Measurements from ENCODE around the gene PPP1R27. TPM values are rescaled to one million over a fixed set of nuclear protein-coding genes. Genes with fewer than 3 reads are reported as not detected.
A peak's percentile ranks its signal among the peaks of the same experiment; 100 is the strongest.

Gene PPP1R27
- total RNA-seq, 1 donor from 2014 or later = 11.9 TPM

GRCh38 chr17:81821147-81821546 lies 13.7 kb downstream of the PPP1R27 start:
- DNase-seq = no peak

DNA sequence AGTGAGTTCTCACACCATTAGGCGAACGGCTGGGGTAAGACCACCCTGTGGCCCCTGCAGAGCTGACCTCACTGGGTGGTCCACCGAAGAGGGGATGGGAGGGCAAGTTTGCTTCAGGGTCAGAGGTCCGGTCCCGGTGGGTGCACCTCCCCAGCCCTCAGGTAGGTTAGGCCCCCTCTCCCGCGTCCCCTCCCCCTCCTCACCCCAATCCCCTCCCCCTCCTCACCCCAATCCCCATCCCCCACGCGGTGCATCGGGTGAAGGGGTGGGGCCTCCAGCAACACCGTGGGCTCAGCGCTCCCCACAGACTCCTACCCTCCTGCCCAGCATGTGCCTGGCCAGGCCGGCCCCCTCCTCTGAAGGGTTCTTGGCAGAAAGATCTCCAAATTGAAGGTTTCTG lies 15.1 kb downstream of the PPP1R27 start:
- DNase-seq = no peak

DNA sequence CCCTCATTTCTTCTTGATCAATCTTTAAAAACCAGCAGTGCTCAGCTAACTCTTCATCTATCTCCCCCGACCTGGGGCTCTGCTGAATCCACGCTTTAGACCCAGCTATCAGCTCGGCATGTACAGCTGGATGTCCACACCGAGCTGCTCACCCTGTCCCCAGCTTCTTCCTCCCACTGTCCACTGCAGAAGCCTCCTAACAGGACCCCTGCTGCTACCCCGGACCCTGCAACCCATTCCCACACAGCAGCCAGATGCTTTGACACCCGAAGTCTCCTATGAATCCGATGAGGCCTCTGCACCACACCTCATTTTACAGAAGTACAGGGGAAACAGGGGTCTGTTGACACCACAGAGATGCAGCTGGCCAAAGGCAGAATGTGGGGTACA lies 17.1 kb downstream of the PPP1R27 start:
- no peak for DNase-seq

GRCh38 chr17:81815646-81815986 lies 19.2 kb downstream of the PPP1R27 start:
- no peak for DNase-seq

DNA sequence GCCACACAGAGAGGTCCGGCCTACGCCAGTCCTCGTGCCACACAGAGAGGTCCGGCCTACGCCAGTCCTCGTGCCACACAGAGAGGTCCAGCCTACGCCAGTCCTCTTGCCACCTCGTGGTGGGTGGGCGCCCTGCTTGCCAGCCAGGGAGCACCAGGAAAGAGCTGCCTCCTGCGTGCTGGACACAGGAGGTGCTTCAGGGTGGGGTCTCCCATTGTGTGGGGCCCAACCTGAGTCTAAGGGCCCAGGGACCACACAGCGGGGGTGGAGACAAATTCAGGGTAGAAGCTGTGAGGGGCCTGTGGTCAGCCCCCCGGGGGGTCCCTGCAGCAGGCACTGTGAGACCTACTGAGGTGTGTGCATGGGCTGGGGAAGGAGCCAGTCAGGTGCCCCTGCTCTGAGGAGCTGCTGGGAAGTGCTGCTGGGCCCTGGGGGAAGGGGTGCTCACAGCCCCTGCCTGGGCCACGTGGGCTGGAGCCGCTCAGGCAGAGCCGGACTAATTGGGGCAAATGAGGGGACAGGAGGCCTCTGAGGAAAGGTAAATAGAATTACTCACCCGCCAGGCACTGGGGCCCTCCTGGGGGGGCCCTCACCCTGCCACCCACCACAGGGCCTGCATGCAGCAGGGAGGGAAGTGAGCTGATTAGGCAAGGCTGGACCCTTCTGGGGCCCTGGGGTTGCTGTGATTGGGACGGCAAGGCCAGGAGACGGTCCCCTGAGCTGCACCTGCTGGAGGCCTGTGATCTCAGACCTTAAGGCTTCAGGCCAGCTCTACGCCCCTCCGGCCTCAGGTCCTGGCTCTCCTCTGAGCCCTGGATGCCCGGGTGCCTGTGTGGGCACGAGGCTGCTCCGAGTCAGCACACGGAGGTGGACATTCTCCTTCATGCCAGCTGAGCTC lies 19.9 kb downstream of the PPP1R27 start:
- peak; percentile 17 for DNase-seq

GRCh38 chr17:81813861-81814683 lies 20.8 kb downstream of the PPP1R27 start:
- DNase-seq = no peak

- DNase-seq = no peak
Observed at GRCh38 chr17:81813371-81813684, 21.5 kb downstream of the PPP1R27 start.

DNA sequence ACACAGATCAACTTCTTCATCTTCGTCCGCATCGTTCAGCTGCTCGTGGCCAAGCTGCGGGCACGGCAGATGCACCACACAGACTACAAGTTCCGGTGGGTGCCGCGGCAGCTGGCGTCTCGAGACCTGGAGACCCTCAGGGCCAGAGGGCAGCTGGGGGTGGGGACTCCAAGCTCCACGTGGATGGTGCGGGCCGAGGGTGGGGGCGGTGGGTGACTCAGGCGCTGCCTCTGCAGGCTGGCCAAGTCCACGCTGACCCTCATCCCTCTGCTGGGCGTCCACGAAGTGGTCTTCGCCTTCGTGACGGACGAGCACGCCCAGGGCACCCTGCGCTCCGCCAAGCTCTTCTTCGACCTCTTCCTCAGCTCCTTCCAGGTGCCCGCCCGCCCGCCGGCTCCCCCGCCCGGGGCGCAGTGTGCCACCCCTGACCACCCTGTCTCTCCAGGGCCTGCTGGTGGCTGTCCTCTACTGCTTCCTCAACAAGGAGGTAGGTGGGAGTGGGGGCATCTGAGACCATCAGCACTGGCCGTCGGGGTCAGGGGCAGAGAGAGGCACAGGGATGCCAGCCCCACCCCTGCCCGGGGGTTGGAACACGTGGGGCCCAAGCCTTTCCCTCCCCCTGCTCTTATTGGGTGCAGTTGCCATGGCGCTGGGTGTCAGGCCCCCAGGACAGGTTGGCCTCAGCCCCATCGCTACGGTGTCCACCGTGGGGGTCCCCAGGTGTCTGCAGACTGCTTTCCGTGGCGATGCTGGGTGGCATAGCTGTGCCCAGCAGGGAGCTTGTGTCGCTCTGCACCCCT lies 22.1 kb downstream of the PPP1R27 start:
- DNase-seq = no peak

DNA sequence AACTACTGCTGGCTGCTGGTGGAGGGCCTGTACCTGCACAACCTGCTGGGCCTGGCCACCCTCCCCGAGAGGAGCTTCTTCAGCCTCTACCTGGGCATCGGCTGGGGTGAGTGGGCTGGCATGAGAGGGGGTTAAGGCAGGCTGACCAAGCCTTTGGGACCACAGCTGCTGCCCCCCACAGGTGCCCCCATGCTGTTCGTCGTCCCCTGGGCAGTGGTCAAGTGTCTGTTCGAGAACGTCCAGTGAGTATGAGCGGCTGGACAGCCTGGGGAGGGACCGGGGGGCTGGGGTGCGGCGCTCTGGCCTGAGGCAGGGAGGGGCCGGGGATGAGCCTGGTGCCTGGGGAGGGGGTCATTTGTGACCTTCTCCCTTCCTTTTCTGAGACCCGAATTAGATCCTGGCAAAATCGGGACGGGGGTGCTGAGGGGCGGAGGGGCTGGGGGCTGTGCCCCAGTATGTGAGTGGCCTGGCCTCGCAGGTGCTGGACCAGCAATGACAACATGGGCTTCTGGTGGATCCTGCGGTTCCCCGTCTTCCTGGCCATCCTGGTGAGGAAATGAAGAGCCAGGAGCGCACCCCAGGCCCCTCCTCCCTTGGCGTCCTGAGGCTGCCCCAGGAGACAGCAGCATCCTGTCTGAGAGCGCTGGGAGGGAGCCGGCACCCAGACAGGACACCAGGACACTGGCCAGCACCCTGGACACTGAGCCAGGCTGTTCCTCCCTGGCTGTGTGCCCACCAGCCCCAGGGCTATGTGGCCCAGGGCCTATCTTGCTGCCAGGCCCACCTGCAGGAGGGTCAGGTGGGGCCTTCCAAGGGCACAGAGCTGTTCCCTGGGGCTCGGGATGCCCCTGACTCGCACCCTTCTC lies 22.9 kb downstream of the PPP1R27 start:
- no peak for DNase-seq

DNA sequence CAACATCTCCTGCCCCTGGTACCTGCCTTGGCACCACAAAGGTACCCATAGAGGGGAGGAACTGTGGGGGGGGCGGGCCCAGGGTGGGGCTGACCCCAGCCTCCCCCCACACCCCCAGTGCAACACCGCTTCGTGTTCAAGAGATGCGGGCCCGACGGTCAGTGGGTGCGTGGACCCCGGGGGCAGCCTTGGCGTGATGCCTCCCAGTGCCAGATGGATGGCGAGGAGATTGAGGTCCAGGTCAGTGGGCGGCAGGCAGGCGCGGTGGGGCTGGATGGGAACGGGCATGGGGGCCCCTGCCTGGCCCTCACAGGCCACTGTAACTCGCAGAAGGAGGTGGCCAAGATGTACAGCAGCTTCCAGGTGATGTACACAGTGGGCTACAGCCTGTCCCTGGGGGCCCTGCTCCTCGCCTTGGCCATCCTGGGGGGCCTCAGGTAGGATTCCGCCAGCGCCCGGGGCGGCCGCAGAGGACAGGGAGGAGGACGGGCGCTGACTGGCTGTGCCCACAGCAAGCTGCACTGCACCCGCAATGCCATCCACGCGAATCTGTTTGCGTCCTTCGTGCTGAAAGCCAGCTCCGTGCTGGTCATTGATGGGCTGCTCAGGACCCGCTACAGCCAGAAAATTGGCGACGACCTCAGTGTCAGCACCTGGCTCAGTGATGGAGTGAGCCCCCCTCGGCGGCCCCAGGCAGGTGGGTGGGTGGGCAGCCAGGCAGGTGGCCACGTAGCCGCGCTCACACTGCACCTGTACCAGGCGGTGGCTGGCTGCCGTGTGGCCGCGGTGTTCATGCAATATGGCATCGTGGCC lies 23.8 kb downstream of the PPP1R27 start:
- no peak for DNase-seq

- DNase-seq = no peak
Observed at GRCh38 chr17:81810476-81810875, 24.4 kb downstream of the PPP1R27 start.

GRCh38 chr17:81809556-81809998 lies 25.3 kb downstream of the PPP1R27 start:
- DNase-seq = no peak

DNA sequence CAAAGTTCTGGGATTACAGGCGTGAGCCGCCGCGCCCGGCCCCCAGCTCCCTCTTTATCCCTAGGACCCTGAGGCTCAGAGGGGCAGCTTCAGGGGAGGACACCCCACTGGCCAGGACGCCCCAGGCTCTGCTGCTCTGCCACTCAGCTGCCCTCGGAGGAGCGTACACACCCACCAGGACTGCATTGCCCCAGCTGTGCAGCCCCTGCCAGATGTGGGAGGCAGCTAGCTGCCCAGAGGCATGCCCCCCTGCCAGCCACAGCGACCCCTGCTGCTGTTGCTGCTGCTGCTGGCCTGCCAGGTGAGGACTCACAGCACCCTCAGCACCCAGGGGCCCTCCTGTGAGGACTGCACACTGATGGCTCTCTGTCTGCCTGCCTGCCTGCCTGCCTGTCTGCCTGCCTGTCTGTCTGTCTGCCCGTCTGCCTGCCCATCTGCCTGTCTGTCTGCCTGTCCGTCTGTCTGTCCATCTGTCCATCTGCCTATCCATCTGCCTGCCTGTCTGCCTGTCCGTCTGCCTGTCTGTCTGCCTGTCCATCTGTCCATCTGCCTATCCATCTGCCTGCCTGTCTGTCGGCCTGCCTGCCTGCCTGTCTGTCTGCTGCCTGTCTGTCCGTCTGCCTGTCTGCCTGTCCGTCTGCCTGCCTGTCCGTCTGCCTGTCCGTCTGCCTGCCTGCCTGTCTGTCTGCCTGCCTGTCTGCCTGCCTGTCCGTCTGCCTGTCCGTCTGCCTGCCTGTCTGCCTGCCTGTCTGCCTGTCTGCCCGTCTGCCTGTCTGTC lies 25.9 kb downstream of the PPP1R27 start:
- DNase-seq = no peak

DNA sequence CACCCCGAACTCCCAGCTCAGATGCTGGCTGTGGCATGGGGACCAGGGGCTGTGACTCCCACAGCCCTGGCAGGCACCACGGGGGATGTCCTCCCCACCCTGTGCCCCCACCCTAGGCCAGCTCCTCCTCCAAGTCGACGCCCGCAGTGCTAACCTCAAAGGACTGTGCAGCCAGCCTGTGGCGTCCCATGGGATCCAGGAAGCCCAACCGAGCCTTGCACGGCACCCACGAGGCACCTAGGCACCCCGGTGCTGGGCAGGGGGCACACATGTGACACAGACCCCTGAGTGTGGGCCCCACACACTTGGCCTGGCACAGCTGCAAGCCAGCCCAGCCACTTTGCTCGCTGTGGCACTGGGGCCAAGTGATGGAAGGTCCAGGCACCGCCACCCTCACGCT lies 27.0 kb downstream of the PPP1R27 start:
- DNase-seq = no peak

DNA sequence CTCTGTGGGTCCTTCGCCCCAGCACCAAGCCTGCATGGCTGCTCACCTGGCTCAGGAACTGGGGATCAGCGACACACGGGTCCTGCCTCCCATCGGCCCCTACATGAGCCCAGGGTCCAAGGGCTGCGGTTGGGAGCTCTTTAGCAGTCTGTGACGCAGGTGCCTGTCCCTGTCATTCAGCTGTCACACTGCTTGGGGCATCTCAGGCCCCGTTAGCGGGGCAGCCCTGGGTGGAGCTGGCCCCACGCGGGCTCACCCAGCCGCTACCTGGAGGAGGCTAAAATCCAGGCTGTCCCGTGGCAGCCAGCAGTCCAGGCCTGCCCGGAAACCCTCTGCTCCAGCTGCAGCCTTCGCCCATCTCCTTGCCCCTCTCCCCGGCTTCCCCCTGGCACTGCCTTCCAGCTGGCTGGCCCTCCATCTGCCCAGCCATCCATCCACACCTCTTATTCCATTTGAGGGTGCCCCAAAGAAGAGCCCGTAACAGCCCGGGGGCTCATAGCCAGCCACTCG lies 27.6 kb downstream of the PPP1R27 start:
- DNase-seq = no peak

GRCh38 chr17:81806461-81807209 lies 28.2 kb downstream of the PPP1R27 start:
- no peak for DNase-seq

GRCh38 chr17:81805707-81806460 lies 29.0 kb downstream of the PPP1R27 start:
- no peak for DNase-seq

Data from tongue (tissue), 2 donors.